ENCODE results near the gene SIRPB2.

DNA sequence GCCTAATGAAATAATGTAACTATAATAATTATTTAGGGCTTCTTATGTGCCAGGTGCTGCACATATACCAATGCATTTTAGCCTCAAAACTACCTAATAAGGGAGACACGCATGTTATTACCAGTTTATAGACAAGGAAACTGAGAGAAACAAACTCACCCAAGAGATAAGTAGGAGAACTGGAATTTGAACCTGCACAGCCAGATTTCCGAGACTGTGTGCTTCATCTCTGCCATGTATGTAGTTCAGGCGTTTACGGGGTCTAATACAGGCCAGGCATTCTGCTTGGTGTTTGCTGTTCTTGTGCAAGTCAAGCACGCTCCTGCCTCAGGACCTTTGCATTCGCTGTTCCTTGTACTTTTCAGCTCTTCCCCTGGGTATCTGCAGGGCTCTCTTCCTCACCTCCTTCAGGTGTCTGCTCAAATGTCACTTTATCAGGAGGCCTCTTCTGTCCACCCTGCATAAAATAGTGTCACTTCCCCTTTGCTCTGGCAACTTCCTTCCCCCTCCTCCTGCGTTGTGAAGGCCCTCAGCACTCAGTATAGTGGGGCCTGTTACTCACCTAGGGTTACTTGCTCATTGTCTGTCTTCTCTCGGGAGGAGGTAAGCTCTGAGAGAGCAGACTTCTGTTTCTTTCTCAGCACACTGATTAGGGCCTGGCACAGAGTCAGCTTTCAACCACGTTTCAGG is 18.5 kb downstream of the SIRPB2 start:
- TF ChIP-seq POLR2A (IDR thresholded peaks at IDR 0.05), result no peak
- TF ChIP-seq, protein P1, sequence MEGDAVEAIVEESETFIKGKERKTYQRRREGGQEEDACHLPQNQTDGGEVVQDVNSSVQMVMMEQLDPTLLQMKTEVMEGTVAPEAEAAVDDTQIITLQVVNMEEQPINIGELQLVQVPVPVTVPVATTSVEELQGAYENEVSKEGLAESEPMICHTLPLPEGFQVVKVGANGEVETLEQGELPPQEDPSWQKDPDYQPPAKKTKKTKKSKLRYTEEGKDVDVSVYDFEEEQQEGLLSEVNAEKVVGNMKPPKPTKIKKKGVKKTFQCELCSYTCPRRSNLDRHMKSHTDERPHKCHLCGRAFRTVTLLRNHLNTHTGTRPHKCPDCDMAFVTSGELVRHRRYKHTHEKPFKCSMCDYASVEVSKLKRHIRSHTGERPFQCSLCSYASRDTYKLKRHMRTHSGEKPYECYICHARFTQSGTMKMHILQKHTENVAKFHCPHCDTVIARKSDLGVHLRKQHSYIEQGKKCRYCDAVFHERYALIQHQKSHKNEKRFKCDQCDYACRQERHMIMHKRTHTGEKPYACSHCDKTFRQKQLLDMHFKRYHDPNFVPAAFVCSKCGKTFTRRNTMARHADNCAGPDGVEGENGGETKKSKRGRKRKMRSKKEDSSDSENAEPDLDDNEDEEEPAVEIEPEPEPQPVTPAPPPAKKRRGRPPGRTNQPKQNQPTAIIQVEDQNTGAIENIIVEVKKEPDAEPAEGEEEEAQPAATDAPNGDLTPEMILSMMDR (IDR thresholded peaks at IDR 0.05), result no peak
- no peak for TF ChIP-seq EP300 (IDR thresholded peaks at IDR 0.05)
